ENCODE results near the gene FAM120B.

GRCh38 chr6:170346649-170347048, 40.1 kb downstream of the FAM120B start:
- TF ChIP-seq EZH2 (IDR thresholded peaks at IDR 0.05; ENCODE audit: insufficient read depth, poor library complexity, severe bottlenecking) (no peak), EZH2phosphoT487 (IDR thresholded peaks at IDR 0.05; ENCODE audit: insufficient read depth, low read depth) (no peak)
